NCI-H526 treated with DMSO at 0.1 percent for 48 hours (cell line): ENCODE data around the gene PBOV1.
"Not testable (repeated sequence)": the region's sequence is repeated elsewhere in the genome, so short reads cannot be mapped to it uniquely, and the experiment has no call there.

ENCODE experiments used
- DNase-seq: peaks from one replicate; lab custom pipeline; 2025; lab: John Stamatoyannopoulos, UW

PBOV1 gene

GRCh38 chr6:138237463-138237862 is 19.2 kb upstream of the PBOV1 start:
- no peak for DNase-seq

- DNase-seq, result no peak
These were observed 17.4 kb upstream of the PBOV1 start for GRCh38 chr6:138235693-138236092.

- no peak for DNase-seq
These were observed 16.9 kb upstream of the PBOV1 start for GRCh38 chr6:138235205-138235604.

- DNase-seq, result no peak
These were observed 16.1 kb upstream of the PBOV1 start for GRCh38 chr6:138234363-138234762.

- DNase-seq, result peak; percentile 94
These were observed 13.1 kb upstream of the PBOV1 start for GRCh38 chr6:138231381-138231886.

GRCh38 chr6:138230759-138231380 is 12.6 kb upstream of the PBOV1 start:
- no peak for DNase-seq

- no peak for DNase-seq
These were observed 11.9 kb upstream of the PBOV1 start for GRCh38 chr6:138230221-138230620.

- peak; percentile 61 for DNase-seq
These were observed 11.4 kb upstream of the PBOV1 start for GRCh38 chr6:138229663-138230179.

- DNase-seq, result no peak
These were observed 10.8 kb upstream of the PBOV1 start for GRCh38 chr6:138229072-138229471.

GRCh38 chr6:138227316-138227781 is 9.1 kb upstream of the PBOV1 start:
- DNase-seq, result peak; percentile 99

- no peak for DNase-seq
These were observed 8.5 kb upstream of the PBOV1 start for GRCh38 chr6:138226700-138227315.

- DNase-seq, result no peak
These were observed 7.7 kb upstream of the PBOV1 start for GRCh38 chr6:138225953-138226352.

- no peak for DNase-seq
These were observed 4.7 kb upstream of the PBOV1 start for GRCh38 chr6:138222901-138223546.

GRCh38 chr6:138219901-138220300 is 1.6 kb upstream of the PBOV1 start:
- no peak for DNase-seq

GRCh38 chr6:138219398-138219797 is 1.1 kb upstream of the PBOV1 start:
- DNase-seq, result no peak

- DNase-seq, result no peak
These were observed 3.1 kb downstream of the PBOV1 start for GRCh38 chr6:138215093-138215782.

GRCh38 chr6:138212530-138212929 is 5.8 kb downstream of the PBOV1 start:
- not testable (repeated sequence) for DNase-seq

GRCh38 chr6:138211601-138212000 is 6.7 kb downstream of the PBOV1 start:
- no peak for DNase-seq

GRCh38 chr6:138211048-138211581 is 7.2 kb downstream of the PBOV1 start:
- DNase-seq, result no peak

GRCh38 chr6:138206862-138207261 is 11.4 kb downstream of the PBOV1 start:
- DNase-seq, result no peak

GRCh38 chr6:138205437-138206094 is 12.7 kb downstream of the PBOV1 start:
- no peak for DNase-seq
